Measurements from ENCODE around the gene SCAPER.

SCAPER gene

DNA sequence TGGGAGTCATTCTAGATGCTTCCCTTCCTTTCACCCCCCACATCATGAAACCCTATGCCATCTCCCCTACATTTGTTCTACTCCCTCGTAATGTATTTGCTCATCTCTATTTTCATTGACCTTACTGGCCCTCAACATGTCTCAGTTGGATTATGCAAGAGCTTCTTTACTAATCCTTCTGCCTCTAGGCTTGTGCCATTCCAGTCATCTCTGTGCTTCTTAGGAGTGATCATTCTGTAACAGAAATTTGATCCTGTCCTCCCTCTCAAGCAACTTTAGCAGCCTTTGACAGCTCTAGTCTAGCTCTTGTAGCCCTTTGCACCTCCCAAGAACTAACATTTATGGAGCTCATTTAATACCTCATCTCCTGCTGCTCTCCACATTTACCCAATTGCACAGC, 503.9 kb downstream of the SCAPER start:
- H3K36me3 ChIP-seq (ENCODE audit: control insufficient read depth, insufficient read depth, low read length), result no peaks in the 10 kb centered on the region
- H3K4me1 ChIP-seq (ENCODE audit: control insufficient read depth, insufficient read depth, low read length), result no peaks in the 10 kb centered on the region
- H3K9me3 ChIP-seq (ENCODE audit: control insufficient read depth, low read length), result no peaks in the 10 kb centered on the region
- no peak overlapping the region for H3K4me3 ChIP-seq (ENCODE audit: low read length)
- no peaks in the 10 kb centered on the region for H3K27me3 ChIP-seq (ENCODE audit: control insufficient read depth, insufficient read depth, low read length)
- no peak overlapping the region for H3K9ac ChIP-seq (ENCODE audit: low read length)

DNA sequence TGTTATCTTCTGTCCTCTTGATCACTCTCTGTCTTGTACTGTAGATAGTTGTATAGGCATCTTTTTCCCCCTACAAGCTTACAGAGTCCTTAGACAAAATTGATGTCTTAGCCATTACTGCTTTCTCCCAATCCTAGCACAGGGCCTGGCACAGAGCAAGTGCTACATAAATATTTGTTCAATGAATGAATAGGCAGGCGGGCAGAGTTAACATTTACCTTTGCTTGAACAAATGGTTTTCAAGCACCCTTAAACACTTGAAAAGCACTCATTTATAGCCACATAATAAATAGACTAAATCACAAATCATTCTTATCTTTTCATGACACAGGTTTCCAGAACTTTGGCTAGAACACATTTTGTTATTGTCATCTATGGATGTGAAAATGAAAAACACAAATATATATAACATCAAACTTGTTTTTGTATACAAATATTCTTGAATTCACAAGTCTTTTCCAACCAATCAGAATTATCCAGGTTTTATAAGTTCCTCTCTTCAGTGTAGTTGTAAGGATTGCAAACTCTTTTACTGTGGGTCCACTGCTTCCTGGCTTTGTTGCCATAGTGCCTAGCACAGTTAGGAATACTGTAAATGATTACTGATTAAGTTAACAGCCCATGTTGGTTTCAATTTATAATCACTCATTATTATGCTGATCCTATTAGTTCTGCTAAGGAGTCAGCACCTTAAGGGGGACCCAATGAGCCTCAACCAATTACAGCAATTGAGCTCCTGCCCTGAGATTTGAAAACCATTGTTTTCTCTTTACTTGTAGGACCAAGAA, 506.6 kb downstream of the SCAPER start:
- no peak overlapping the region for H3K4me3 ChIP-seq (ENCODE audit: low read length)
- H3K27me3 ChIP-seq (ENCODE audit: control insufficient read depth, insufficient read depth, low read length), result no peaks in the 10 kb centered on the region
- no peak overlapping the region for H3K9ac ChIP-seq (ENCODE audit: low read length)
- H3K36me3 ChIP-seq (ENCODE audit: control insufficient read depth, insufficient read depth, low read length), result no peaks in the 10 kb centered on the region
- no peaks in the 10 kb centered on the region for H3K9me3 ChIP-seq (ENCODE audit: control insufficient read depth, low read length)
- no peaks in the 10 kb centered on the region for H3K4me1 ChIP-seq (ENCODE audit: control insufficient read depth, insufficient read depth, low read length)

DNA sequence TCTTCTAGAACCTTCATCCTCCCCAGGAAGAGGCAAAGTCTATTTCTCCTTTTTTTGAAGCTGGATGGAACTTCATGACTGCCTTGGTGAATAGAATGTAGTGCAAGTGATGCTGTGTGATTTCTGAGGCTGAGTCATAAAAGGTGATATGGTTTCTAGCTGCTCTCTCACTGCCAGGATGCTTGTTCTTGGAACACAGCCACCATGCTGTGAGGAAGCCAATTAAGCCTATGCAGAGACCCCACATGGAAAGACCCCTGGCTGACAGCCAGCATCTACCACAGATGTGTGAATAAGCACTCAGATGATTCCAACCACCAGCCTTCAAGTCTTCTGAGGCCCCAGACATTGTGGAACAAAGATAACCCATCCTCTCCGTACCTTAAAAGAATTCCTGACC, 511.5 kb downstream of the SCAPER start:
- Histone ChIP-seq H3K36me3 (ENCODE audit: control insufficient read depth, insufficient read depth, low read length) (no peaks in the 10 kb centered on the region), H3K9me3 (ENCODE audit: control insufficient read depth, low read length) (no peaks in the 10 kb centered on the region), H3K9ac (ENCODE audit: low read length) (no peak overlapping the region), H3K27me3 (ENCODE audit: control insufficient read depth, insufficient read depth, low read length) (no peaks in the 10 kb centered on the region), H3K4me1 (ENCODE audit: control insufficient read depth, insufficient read depth, low read length) (peaks cover 4% of the 10 kb centered on the region), H3K4me3 (ENCODE audit: low read length) (no peak overlapping the region)

DNA sequence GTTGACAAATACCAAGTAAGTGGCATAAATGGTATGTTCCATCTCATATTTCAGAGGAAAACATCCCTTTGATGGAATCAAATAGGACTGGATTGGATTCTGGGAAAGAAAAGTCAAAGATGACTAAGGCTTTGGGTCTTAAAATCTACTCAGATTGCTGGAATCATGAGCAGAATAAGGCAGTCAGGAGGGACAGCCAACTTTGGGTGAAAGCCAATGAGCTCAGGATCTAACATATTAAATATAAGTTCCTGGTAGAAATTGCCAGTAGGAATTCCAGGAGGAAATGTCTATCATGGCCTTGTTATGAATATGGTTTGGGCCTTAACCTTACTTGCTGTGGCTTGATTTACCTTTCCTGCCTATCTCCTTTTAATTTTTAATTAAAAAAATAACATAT, 513.3 kb downstream of the SCAPER start:
- Histone ChIP-seq H3K9ac (ENCODE audit: low read length) (no peak overlapping the region), H3K4me1 (ENCODE audit: control insufficient read depth, insufficient read depth, low read length) (peaks cover 4% of the 10 kb centered on the region), H3K27me3 (ENCODE audit: control insufficient read depth, insufficient read depth, low read length) (no peaks in the 10 kb centered on the region), H3K4me3 (ENCODE audit: low read length) (no peak overlapping the region), H3K36me3 (ENCODE audit: control insufficient read depth, insufficient read depth, low read length) (no peaks in the 10 kb centered on the region), H3K9me3 (ENCODE audit: control insufficient read depth, low read length) (no peaks in the 10 kb centered on the region)

DNA sequence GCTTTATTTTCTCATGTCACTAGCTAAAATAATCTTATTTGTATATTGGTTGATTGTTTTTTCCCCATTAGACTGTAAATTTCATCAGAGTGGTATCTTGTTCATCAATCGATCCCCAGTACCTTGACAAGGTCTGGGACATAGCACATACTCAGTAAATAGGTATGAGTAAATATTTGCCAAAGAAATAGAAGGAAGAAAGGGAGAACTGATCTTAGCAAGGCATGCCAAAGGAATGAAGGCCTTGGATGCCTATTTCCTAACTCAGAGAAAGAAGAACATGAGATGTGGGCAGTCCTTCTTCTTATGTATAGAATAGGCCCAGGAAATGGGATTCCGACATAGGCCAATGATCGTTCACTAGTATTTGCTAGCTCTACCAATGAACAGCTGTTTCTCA, 513.8 kb downstream of the SCAPER start:
- H3K4me1 ChIP-seq (ENCODE audit: control insufficient read depth, insufficient read depth, low read length), result peaks cover 4% of the 10 kb centered on the region
- H3K9ac ChIP-seq (ENCODE audit: low read length), result no peak overlapping the region
- H3K9me3 ChIP-seq (ENCODE audit: control insufficient read depth, low read length), result no peaks in the 10 kb centered on the region
- H3K27me3 ChIP-seq (ENCODE audit: control insufficient read depth, insufficient read depth, low read length), result no peaks in the 10 kb centered on the region
- H3K4me3 ChIP-seq (ENCODE audit: low read length), result no peak overlapping the region
- no peaks in the 10 kb centered on the region for H3K36me3 ChIP-seq (ENCODE audit: control insufficient read depth, insufficient read depth, low read length)

DNA sequence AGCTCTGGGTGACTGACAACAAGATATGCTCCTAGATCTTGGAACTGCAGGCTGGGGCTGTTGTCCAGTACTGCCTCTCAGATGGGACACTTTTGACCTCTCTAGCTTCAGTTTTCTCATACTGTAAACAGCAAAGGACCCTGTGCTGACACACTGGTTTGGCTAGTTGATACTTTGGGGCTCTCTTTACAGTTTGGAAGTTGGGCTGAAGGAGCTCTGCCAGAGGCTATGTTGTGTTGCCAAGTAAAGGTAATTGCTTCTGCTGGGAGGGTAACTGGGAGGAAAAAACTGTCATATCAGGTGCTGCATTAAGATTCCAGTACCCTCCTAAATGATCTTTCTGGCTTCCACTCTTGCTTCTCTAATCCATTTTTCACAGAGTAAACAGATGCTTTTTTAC, 514.6 kb downstream of the SCAPER start:
- Histone ChIP-seq H3K36me3 (ENCODE audit: control insufficient read depth, insufficient read depth, low read length) (no peaks in the 10 kb centered on the region), H3K27me3 (ENCODE audit: control insufficient read depth, insufficient read depth, low read length) (no peaks in the 10 kb centered on the region), H3K4me1 (ENCODE audit: control insufficient read depth, insufficient read depth, low read length) (peaks cover 4% of the 10 kb centered on the region), H3K4me3 (ENCODE audit: low read length) (no peak overlapping the region), H3K9ac (ENCODE audit: low read length) (no peak overlapping the region), H3K9me3 (ENCODE audit: control insufficient read depth, low read length) (no peaks in the 10 kb centered on the region)

DNA sequence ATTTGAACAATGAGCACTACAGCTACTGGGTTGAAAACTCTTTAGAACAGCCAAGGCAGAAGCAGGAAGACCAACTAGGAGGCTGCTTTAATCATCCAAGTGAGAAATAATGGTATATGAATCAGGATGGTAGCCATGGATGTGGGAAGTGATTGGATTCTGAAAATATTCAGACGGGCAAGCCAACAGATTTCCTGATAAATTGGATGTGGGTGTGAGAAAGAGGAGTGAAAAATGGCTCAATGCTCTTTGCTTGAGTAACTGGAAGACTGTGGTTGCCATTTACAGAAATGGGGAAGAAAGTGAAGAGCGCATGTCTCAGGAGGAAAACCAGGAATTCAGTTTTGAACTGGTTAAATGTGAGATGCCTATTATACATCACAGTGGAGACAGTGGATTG, 518.2 kb downstream of the SCAPER start:
- Histone ChIP-seq H3K9me3 (ENCODE audit: control insufficient read depth, low read length) (no peaks in the 10 kb centered on the region), H3K4me1 (ENCODE audit: control insufficient read depth, insufficient read depth, low read length) (peaks cover 4% of the 10 kb centered on the region), H3K9ac (ENCODE audit: low read length) (no peak overlapping the region), H3K4me3 (ENCODE audit: low read length) (no peak overlapping the region), H3K27me3 (ENCODE audit: control insufficient read depth, insufficient read depth, low read length) (no peaks in the 10 kb centered on the region), H3K36me3 (ENCODE audit: control insufficient read depth, insufficient read depth, low read length) (no peaks in the 10 kb centered on the region)

DNA sequence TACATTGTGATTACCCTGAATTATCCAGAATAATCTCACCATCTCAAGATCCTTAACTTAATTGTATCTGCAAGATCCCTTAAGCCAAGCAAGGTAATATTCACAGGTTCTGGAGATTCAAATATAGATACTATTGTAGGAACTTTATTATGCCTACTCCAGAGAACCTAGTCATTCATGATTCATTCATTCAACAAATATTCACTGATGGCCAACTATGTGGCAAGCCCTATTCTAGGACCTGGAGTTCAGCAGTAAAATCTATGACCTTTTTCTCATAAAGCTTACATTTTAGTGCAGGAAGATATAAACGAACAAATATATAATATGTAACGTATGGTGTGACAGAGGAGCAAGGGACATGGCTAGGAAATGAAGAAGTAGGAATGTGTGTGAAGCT, 519.0 kb downstream of the SCAPER start:
- no peaks in the 10 kb centered on the region for H3K9me3 ChIP-seq (ENCODE audit: control insufficient read depth, low read length)
- H3K27me3 ChIP-seq (ENCODE audit: control insufficient read depth, insufficient read depth, low read length), result no peaks in the 10 kb centered on the region
- no peaks in the 10 kb centered on the region for H3K36me3 ChIP-seq (ENCODE audit: control insufficient read depth, insufficient read depth, low read length)
- no peaks in the 10 kb centered on the region for H3K4me1 ChIP-seq (ENCODE audit: control insufficient read depth, insufficient read depth, low read length)
- H3K4me3 ChIP-seq (ENCODE audit: low read length), result no peak overlapping the region
- no peak overlapping the region for H3K9ac ChIP-seq (ENCODE audit: low read length)

DNA sequence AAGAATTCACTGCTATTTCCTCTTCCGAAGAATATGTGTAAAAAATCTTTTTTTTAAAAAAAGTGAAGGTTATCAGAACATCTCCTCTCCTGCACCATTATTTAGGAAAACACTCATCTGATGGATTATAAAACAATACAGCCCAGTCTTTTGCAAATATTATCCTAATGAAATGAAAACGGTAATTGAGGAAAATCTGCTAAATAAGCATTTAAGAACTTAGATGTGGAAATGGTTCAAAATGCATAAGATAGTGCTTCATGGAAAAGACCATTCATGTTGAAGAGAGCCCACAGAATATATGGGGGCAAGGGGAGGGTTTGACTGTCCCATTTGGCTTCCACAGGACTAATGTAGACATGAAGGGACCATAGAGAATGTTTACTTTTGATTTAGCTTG, 520.7 kb downstream of the SCAPER start:
- H3K4me1 ChIP-seq (ENCODE audit: control insufficient read depth, insufficient read depth, low read length), result no peaks in the 10 kb centered on the region
- H3K9ac ChIP-seq (ENCODE audit: low read length), result no peak overlapping the region
- H3K4me3 ChIP-seq (ENCODE audit: low read length), result no peak overlapping the region
- no peaks in the 10 kb centered on the region for H3K9me3 ChIP-seq (ENCODE audit: control insufficient read depth, low read length)
- H3K36me3 ChIP-seq (ENCODE audit: control insufficient read depth, insufficient read depth, low read length), result no peaks in the 10 kb centered on the region
- H3K27me3 ChIP-seq (ENCODE audit: control insufficient read depth, insufficient read depth, low read length), result no peaks in the 10 kb centered on the region

DNA sequence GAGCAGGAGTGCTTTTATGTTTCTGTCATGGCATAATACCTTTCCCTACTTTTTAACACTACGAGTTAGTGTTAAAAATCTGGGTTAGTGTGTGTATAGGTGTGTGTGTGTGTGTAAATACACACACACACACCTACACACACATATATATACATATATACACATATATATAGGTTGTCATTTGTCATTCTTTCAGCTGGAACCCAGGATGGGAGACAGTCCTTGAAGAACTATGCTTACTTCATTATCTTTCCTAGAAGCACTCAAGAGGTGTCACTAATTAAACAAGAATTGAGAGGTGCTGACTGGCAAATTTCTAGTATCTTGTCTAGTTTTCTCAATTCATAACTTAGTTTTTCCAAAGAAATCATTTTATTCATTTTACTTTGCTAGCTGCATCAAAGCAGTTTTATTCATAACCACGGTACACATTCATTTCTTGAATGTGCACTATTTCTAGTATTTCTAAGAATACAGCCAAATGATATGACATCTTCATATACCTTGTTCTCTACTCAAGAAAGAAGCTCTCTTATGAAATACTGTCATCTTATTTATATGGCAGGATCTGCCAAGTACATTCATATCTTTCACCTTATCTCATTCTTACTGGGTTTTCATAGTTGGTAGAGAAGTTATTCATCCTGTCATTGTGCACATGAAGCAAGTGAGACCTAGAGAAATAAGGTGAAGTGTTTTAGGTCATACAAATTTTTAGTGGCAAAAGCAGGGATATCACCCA, 522.0 kb downstream of the SCAPER start:
- Histone ChIP-seq H3K4me1 (ENCODE audit: control insufficient read depth, insufficient read depth, low read length) (no peaks in the 10 kb centered on the region), H3K9ac (ENCODE audit: low read length) (no peak overlapping the region), H3K36me3 (ENCODE audit: control insufficient read depth, insufficient read depth, low read length) (no peaks in the 10 kb centered on the region), H3K27me3 (ENCODE audit: control insufficient read depth, insufficient read depth, low read length) (no peaks in the 10 kb centered on the region), H3K9me3 (ENCODE audit: control insufficient read depth, low read length) (no peaks in the 10 kb centered on the region), H3K4me3 (ENCODE audit: low read length) (no peak overlapping the region)

DNA sequence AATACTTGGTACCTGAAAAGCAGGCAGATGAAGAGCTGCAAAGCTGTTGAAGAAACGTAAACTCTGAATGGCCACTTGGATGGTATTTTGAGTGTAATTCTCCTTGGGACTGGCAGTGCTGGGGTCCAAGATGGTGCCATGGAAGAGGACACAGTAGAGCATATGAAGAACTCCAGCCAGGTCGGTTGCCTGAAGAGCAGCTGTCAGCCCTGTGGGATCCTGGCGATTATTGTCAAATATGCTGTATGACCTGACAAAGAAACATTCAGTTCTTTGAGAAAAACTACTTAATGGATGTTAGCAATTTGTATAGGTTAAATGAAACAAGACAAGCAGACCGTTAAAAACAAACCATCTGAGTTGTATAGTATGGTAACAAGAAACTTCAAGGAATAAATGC, 523.8 kb downstream of the SCAPER start:
- no peaks in the 10 kb centered on the region for H3K9me3 ChIP-seq (ENCODE audit: control insufficient read depth, low read length)
- H3K9ac ChIP-seq (ENCODE audit: low read length), result no peak overlapping the region
- H3K27me3 ChIP-seq (ENCODE audit: control insufficient read depth, insufficient read depth, low read length), result no peaks in the 10 kb centered on the region
- H3K4me1 ChIP-seq (ENCODE audit: control insufficient read depth, insufficient read depth, low read length), result no peaks in the 10 kb centered on the region
- no peaks in the 10 kb centered on the region for H3K36me3 ChIP-seq (ENCODE audit: control insufficient read depth, insufficient read depth, low read length)
- H3K4me3 ChIP-seq (ENCODE audit: low read length), result no peak overlapping the region

DNA sequence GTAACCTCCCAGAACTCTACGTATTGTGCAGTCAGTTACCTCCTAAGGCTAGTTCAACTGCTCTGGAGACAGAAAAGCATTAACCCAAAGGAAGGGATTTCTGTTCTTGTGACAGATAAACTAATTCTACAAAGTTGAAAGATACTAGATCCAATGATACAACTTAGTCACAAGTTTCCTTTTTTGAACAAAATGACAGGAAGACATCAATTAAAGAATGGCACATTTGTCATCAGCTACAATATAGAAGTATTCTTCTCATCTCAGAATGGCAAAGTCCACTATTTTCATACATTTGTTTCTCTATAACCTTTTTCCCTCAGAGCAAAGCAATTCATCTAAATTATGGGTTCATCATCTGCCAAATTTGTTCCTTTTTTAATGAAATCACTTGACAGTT, 524.9 kb downstream of the SCAPER start:
- Histone ChIP-seq H3K9ac (ENCODE audit: low read length) (no peak overlapping the region), H3K36me3 (ENCODE audit: control insufficient read depth, insufficient read depth, low read length) (no peaks in the 10 kb centered on the region), H3K4me1 (ENCODE audit: control insufficient read depth, insufficient read depth, low read length) (no peaks in the 10 kb centered on the region), H3K9me3 (ENCODE audit: control insufficient read depth, low read length) (no peaks in the 10 kb centered on the region), H3K27me3 (ENCODE audit: control insufficient read depth, insufficient read depth, low read length) (no peaks in the 10 kb centered on the region), H3K4me3 (ENCODE audit: low read length) (no peak overlapping the region)

Measured in mucosa of stomach (tissue), 1 donor.